Panc1 (cell line): ENCODE measurements around the gene MICAL1.

Source experiments
- POLR2AphosphoS5 ChIP-seq: IDR thresholded peaks from 2 replicates; pipeline ENCODE4 v1.6.1; 2012; ENCODE audit warnings: mild to moderate bottlenecking, low read depth, low read length, moderate library complexity
- SIN3A ChIP-seq: IDR thresholded peaks from 2 replicates; pipeline ENCODE4 v1.6.1; 2012; ENCODE audit warnings: low read depth, mild to moderate bottlenecking, low read length, moderate library complexity, borderline replicate concordance; ENCODE audit not compliant: insufficient read depth
- TF ChIP-seq, protein P1 (sequence below): fragments of 450-650 bp; IDR thresholded peaks from 2 replicates; pipeline ENCODE4 v1.5.1; 2017; ENCODE audit warnings: mild to moderate bottlenecking

DNA sequence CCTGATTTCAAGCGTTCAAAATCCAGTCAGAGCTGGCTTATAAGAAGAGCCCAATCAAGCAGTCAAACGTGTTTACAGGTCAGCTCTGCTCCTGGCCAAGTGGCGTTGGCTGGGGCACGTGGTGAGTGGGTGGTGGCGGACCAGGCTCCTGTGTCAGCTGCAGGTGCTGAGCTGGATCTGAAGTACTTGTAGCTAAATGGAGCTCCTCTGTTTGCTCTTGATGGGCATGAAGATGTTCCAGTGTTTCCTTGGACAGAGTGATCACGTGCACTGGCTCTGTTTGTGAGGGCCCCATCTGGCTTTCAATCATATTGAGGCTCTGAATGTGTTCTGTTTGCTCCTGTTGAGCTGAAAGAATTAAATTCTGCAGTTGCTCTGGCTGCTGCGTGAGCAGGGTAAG is 10.2 kb upstream of the MICAL1 start:
- TF ChIP-seq, protein P1, sequence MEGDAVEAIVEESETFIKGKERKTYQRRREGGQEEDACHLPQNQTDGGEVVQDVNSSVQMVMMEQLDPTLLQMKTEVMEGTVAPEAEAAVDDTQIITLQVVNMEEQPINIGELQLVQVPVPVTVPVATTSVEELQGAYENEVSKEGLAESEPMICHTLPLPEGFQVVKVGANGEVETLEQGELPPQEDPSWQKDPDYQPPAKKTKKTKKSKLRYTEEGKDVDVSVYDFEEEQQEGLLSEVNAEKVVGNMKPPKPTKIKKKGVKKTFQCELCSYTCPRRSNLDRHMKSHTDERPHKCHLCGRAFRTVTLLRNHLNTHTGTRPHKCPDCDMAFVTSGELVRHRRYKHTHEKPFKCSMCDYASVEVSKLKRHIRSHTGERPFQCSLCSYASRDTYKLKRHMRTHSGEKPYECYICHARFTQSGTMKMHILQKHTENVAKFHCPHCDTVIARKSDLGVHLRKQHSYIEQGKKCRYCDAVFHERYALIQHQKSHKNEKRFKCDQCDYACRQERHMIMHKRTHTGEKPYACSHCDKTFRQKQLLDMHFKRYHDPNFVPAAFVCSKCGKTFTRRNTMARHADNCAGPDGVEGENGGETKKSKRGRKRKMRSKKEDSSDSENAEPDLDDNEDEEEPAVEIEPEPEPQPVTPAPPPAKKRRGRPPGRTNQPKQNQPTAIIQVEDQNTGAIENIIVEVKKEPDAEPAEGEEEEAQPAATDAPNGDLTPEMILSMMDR: no peak
- no peak for TF ChIP-seq POLR2AphosphoS5
- no peak for TF ChIP-seq SIN3A
